Activated naive CD4-positive, alpha-beta T cell (primary cell): ENCODE measurements around the gene CNP.

ENCODE experiments used
- DNase-seq, 4 experiments: peaks; one replicate each; lab custom pipeline; 2025; lab: John Stamatoyannopoulos, UW

CNP gene

DNA sequence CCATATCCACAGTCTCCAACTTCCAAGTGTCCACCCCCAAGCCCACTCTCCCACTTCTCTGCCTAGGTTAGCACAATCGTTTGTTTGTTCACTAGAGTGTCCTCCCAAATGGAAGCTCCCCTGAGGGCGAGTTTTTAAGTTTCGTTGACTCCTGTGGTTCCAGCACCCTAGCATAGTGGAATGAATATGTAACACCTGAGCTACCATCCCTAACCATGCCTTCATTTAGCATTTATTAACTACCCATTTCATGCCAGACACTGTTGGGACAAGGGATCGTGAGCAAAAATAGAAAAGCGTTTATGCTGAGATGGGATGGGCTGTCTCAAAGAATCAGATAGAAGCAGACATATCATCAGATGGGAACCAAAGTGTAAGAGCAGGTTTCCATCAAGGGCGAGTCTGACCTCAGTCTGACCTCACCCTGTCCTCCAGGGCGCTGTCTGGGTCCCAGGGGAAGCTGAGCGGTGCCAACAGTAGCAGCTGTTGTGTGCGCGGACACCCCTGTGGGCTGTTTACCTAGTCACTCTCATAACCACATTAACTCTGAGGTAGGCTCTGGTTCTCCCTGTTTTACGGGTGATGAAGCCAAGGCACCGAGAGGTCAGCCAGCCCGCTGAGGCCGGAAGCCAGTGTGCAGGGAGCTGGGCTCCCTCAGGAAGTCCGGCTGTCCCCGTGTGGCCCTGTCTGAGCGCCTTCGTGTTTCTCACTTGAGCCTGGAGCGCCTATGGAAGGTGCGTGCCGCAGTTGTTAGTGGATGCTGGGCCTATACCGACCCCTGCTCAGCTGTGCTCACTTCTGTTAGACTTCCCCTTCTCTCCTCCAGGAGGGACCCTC lies 6.2 kb downstream of the CNP start:
- DNase-seq: no peak

DNA sequence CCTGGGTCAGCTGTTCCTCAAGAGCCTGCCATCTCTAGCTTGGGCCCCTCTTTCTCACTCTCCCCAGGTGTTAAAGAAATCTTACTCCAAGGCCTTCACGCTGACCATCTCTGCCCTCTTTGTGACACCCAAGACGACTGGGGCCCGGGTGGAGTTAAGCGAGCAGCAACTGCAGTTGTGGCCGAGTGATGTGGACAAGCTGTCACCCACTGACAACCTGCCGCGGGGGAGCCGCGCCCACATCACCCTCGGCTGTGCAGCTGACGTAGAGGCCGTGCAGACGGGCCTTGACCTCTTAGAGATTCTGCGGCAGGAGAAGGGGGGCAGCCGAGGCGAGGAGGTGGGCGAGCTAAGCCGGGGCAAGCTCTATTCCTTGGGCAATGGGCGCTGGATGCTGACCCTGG lies 6.8 kb downstream of the CNP start:
- DNase-seq: no peak

GRCh38 chr17:41974031-41974430 lies 7.4 kb downstream of the CNP start:
- DNase-seq: no peak

DNA sequence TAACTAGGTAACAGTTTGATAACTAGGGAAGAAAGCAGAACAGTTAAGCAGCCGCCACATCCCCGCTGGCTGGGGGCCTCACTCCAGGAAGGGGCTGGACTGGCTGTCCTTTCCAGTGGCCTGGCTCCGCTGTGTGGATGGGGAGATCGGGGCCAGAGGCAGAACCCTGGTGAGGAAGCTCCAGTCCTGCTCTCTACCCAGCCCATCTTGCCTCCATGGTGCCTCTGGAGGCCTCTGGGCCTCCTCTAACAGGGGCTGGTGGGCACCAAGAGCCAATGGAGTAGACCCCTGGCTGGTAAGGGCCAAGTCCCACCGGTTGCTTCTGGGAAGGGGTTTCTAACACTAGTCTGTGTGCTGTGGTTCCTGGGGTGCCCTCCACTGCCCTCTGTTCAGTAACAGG lies 8.1 kb downstream of the CNP start:
- DNase-seq: no peak

- DNase-seq: no peak
Measured at GRCh38 chr17:41975099-41976083, 8.8 kb downstream of the CNP start.

GRCh38 chr17:41976142-41976768 lies 9.7 kb downstream of the CNP start:
- DNase-seq: no peak

- DNase-seq: no peak
Measured at GRCh38 chr17:41977991-41978390, 11.4 kb downstream of the CNP start.

DNA sequence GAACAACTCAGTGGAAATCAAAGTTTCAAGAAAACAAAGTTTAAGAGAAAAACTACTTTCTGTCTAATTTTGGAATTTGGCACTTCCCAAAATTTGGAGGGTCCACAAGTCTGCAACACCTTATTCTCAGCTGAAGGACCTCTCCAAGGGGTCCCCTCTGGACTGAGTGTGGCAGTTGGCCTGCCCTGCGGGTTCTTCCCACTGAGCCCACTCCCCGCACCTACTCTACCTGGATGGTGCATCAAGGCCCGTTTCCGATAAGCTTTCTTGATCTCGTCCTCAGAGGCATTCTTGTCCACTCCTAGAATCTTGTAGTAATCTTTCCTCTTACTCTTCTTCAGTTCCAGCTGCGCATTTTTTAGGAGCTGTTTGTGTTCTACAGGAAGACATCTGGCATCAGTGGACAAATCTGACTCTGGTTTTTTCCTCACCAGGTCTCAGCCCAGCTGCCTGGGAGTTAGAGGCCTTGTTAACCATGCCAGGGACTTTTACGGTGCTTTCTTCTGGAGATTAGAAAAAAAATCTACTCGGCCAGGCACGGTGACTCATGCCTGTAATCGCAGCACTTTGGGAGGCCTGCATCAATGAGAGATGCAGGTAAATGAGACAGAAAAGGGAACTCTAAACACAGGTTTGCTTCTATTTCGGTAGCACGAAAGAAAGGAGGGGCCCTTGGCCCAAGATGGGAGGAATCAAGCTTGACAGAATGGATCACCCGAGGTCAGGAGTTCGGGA lies 15.6 kb downstream of the CNP start:
- DNase-seq: no peak

GRCh38 chr17:41984454-41984853 lies 17.9 kb downstream of the CNP start:
- no peak for DNase-seq

DNA sequence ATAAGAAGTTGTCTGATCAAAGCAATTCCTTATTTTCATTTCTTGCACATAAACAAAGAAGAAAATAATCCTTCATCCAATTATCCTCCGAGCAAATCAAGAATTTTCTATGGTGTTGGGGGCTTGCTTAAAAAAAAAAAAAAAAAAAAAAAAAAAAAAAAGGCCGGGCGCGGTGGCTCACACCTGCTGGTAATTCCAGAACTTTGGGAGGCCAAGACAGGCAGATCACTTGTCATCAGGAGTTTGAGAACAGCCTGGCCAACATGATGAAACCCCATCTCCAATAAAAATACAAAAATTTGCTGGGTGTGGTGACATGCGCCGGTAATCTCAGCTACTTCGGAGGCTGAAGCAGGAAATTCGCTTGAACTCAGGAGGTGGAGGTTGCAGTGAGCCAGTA lies 19.3 kb downstream of the CNP start:
- no peak for DNase-seq

DNA sequence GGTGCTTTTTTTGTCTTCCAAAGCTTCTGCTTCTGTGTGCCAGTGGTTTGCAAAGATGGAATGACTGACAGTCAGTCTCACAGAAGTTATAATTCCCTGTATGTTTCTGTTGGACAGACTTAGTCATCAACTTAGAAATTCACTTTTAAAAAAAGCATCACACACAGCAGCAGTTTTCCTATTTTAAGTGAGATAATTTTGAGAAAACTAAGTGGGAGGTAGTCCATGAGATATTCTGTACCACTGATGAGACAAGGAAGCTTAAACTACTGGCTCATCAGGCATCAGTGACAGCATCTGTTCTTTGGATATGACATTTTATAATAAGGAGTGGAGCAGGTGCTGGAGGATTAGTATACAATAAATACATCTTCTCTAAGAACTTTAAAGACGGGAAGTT lies 20.0 kb downstream of the CNP start:
- no peak for DNase-seq

DNA sequence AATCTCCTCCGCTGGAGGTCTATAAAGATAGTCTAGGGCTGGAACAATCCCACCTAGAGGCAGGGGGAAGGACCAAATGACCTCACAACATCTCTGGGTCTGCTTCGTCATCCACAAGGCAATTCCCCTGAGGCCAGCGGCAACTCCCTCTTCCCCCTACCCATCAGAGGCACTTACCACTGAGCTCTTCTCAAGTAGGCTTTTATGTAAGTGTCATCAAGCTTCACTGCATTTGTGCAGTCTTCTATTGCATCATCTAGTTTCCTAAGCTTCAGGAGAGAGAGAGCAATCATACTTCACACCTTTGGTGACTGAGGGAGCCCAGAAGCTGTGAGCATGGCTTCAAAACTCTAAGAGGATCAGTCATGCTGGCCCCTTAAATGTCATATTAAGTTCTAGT lies 21.0 kb downstream of the CNP start:
- DNase-seq: no peak

- no peak for DNase-seq
Measured at GRCh38 chr17:41988418-41988817, 21.8 kb downstream of the CNP start.

DNA sequence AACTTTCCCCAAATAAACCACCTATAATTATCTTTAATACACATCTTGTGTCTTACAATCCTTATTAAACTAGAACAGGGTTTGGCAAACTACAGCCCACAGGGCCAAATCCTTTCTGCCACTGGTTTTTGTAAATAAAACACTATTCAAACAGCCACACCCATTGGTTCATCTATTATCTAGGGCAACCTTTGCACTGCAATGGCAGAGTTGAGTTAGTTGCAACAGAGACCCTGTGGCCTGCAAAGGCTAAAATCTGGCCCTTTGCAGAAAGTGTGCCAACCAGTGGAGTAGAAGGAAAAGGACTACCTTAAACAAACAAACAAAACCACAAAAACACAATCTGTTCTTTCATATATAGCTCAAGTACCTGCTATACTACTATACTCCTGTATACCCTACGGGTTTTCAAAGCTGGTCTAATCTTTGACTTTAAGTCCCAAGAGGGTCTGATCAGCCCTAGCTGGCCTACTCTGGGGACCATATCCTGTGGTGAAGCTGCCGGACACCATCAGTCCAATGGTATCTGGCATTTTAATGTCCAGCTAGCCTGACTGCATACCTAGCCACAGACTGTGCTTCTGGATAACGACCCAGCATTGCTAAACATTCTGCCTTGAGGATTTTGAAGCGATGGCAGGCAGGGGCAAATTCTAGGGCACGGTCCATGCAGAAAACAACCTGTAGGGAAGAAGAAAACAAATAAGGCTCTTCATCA lies 23.3 kb downstream of the CNP start:
- no peak for DNase-seq

GRCh38 chr17:41992576-41992975 lies 26.0 kb downstream of the CNP start:
- no peak for DNase-seq

DNA sequence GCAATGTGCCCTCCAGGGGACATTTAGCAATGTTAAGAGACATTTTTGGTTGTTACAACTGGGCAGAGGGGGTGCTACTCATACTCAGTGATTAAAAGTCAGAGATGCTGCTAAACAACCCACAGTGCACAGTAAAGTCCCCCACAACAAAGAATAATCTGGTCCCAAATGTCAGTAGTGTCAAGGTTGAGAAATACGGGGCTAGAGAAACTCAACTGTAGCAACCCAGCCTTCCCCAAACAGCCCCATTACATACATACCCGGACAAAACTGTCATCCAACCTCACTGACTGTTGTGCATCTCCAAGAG lies 30.2 kb downstream of the CNP start:
- no peak for DNase-seq

DNA sequence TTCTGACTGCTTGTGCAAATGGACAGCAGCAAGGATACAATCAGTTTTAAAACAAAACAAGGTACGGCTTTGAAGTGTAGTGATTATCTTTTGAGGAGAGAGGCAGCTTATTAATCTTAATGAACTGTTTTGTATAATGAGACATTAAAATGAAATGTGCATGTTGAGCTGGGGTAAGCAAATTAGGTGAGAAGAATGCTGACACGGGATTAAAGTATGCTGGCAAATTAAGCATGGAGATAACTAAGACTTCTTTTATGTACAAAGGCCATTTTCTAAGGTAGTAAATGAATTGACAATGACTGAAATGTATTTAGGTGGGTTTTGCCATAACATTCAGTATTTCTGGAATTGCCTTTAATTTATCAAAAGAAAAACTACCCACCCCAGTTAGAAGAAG lies 31.9 kb downstream of the CNP start:
- DNase-seq: no peak

DNA sequence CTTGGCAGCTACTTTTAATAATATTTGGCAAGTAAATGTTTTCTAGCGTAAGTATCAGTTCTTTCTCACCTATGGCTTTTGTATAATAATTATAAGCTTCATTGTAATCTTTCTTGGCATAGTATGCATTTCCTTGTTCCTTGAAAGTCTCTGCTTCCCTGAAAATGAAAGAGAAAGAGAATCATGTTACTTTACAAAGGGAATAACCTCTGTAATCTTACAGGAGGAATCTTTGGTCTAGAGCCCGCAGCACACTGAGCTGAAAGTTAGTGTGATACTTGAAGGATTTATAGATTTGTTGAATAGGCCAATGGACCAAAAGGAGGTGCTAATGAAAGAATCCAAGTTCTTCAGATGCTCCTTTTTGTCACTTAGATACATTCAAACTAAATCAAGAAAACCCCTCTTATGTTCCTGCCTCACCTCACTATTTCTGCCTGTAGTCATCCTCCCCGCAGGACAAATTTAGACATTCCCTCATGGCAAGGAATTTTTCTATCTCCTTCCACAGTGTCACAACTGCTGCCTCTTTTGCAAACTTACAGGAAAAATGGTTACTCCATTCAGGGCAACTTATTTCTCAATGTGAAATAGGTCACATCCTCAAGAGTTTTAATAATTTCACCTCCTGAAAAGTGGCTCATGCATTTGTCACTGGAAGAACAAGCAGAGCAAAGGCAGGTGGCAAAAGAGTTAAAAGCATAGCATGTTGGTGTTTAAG lies 34.0 kb downstream of the CNP start:
- no peak for DNase-seq

DNA sequence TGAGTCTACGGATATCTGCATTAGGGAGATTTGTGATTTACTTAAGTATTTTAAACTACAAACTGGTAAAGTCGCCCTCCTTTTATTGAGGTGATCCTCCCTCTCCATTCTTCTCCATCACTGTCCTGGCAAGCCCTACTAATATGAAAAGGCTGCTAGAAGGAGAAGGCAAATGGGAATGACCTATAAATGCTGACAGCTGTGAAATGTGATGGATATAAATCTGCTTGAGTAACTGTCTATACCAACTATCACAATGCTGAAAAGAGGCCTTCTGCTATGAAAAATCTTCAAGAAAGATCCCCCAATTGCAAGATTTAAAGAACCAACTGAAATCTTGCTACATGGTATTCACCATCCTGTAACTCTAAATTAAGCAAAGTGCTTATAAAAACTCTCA lies 35.1 kb downstream of the CNP start:
- DNase-seq: no peak

GRCh38 chr17:42002175-42002791 lies 35.7 kb downstream of the CNP start:
- no peak for DNase-seq
